G401.6 (cell line): ENCODE measurements around the gene SAFB2.

Experiments used
- FAIRE-seq: peaks from 2 replicates; lab custom pipeline; 2012; peaks lifted over from hg19 to GRCh38; lab: Jason Lieb, UNC

The SAFB2 gene

DNA sequence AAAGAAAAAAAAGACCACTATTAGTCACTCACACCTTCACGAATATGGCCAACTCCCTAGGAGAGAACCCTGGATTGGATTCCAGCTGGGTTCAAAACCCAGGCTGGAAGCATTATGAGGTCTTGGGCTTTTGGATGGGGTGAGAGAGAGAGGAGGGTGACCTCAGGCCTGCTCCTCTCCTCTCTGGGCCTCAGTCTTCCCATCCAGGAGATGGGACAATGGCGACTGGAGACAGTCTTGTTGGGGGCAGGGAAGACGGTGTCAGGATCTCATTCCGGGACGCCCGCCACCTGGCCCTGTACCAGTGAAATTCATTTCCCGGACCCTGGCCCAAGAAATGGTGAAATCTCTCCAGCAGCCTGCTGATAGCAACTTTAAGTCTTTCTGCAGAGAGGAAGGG lies 81.1 kb downstream of the SAFB2 start:
- no peak for FAIRE-seq

GRCh38 chr19:5540208-5540607 lies 82.4 kb downstream of the SAFB2 start:
- no peak for FAIRE-seq

DNA sequence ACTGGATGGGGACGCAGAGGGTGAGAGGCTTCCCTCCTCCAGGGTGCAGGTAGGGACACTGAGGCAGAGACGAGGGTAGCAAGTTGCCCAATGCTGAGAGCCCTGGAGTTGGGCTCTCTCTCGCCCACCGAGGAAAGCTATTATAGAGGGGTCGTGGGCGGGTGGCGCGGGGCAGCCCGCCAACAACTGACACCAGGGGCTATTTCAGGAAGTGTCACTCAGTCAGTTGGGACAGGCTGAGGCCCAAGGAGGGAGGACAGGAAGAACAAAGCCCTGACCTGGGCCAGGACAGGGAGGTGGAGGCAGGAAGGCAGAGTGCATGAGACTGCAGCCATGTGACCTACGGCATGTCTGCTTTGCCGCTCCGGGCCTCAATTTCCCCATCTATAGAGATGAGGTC lies 84.7 kb downstream of the SAFB2 start:
- no peak for FAIRE-seq
